GM12878 (cell line): ENCODE measurements around the gene BTG4. TPM values are rescaled to one million over a fixed set of nuclear protein-coding genes. Genes with fewer than 3 reads are reported as not detected.

Source experiments
- ATAC-seq: fragments of 200-7000 bp; cut with Tn5 transposase; 3 replicates; pipeline ENCODE4 v1.9.1; 2020; ENCODE audit warnings: mild to moderate bottlenecking, moderate library complexity
- BruUV-seq: library from RNA; stranded (reverse); fragments of 400-500 nt; replicated peaks from 2 replicates; lab custom pipeline; 2021; lab: Mats Ljungman, UMichigan
- CTCF ChIA-PET: fragments of 300-600 bp; sonication (Branson Sonifier 250); formaldehyde crosslinking; extraction: SDS; loops from one replicate; lab custom pipeline; 2021; ENCODE audit warnings: inconsistent platforms; lab: Yijun Ruan, JAX
- POLR2A ChIA-PET: fragments of 350-600 bp; formaldehyde crosslinking; extraction: SDS; loops from one replicate; lab custom pipeline; 2021; ENCODE audit warnings: inconsistent platforms; lab: Charles Lee
- RAD21 ChIA-PET: fragments of 300-600 bp; sonication (Branson Sonifier 250); formaldehyde crosslinking; loops from one replicate; lab custom pipeline; 2023; ENCODE audit warnings: antibody characterized with exemption; ENCODE audit not compliant: unreplicated experiment; lab: Charles Lee
- SMC1A ChIA-PET: fragments of 300-600 bp; sonication (Branson Sonifier 250); formaldehyde crosslinking; loops from one replicate; lab custom pipeline; 2023; ENCODE audit not compliant: unreplicated experiment, uncharacterized antibody; lab: Charles Lee
- DNase-seq: peaks from one replicate; pipeline ENCODE4 v3.0.0-alpha.2; 2011; ENCODE audit warnings: low read depth, low spot score
- FAIRE-seq: peaks from 3 replicates; lab custom pipeline; 2011; peaks lifted over from hg19 to GRCh38; lab: Jason Lieb, UNC
- H2AFZ ChIP-seq: 2 replicates; pipeline ENCODE4 v1.6.0; 2011; ENCODE audit warnings: low read depth, low read length, control low read depth; ENCODE audit not compliant: control insufficient read depth
- H3K27ac ChIP-seq: 2 replicates; pipeline ENCODE4 v1.5.1; 2011; ENCODE audit warnings: control low read depth; ENCODE audit not compliant: control insufficient read depth, insufficient read depth
- H3K27me3 ChIP-seq, 2 experiments: replicated peaks in 1 of 2; 2 replicates each; pipeline versions ENCODE4 v1.6.0 to v1.6.1; 2011; ENCODE audit warnings: low read length in 1 of 2; ENCODE audit not compliant: control insufficient read depth in 2 of 2, insufficient read depth in 2 of 2
- H3K36me3 ChIP-seq, 2 experiments: 2 replicates each; pipeline ENCODE4 v1.5.1; 2011; ENCODE audit warnings: low read length in 1 of 2; ENCODE audit not compliant: control insufficient read depth in 2 of 2, insufficient read depth in 2 of 2
- H3K4me1 ChIP-seq: 2 replicates; pipeline ENCODE4 v1.6.1; 2011; ENCODE audit warnings: mild to moderate bottlenecking, low read length, moderate library complexity, mixed read lengths; ENCODE audit not compliant: control insufficient read depth, insufficient read depth
- H3K4me2 ChIP-seq: 2 replicates; pipeline ENCODE4 v1.6.0; 2011; ENCODE audit warnings: control low read depth; ENCODE audit not compliant: control insufficient read depth, insufficient read depth
- H3K4me3 ChIP-seq: fragments of 200-600 bp; sonication (generic); 2 replicates; pipeline ENCODE4 v1.5.1; 2016
- H3K79me2 ChIP-seq: 2 replicates; pipeline ENCODE4 v1.6.0; 2011; ENCODE audit warnings: low read length; ENCODE audit not compliant: control insufficient read depth, insufficient read depth
- H3K9ac ChIP-seq: 2 replicates; pipeline ENCODE4 v1.8.0; 2011; ENCODE audit warnings: low read length, control low read depth, mixed read lengths; ENCODE audit not compliant: control insufficient read depth, insufficient read depth
- H3K9me3 ChIP-seq: replicated peaks from 3 replicates; pipeline ENCODE4 v1.5.1; 2011; ENCODE audit warnings: mild to moderate bottlenecking, low read length; ENCODE audit not compliant: control insufficient read depth, insufficient read depth
- H4K20me1 ChIP-seq: 2 replicates; pipeline ENCODE4 v1.6.0; 2011; ENCODE audit not compliant: control insufficient read depth, insufficient read depth
- ATF7 ChIP-seq: fragments of 450-650 bp; IDR thresholded peaks from 2 replicates; pipeline ENCODE4 v1.6.1; 2016; ENCODE audit warnings: low read depth, mild to moderate bottlenecking
- CHD4 ChIP-seq: fragments of 200-600 bp; sonication (generic); IDR thresholded peaks from 2 replicates; pipeline ENCODE4 v1.6.1; 2016; ENCODE audit warnings: mild to moderate bottlenecking
- EED ChIP-seq: sonication (generic); IDR thresholded peaks from 2 replicates; pipeline ENCODE4 v1.6.1; 2016; ENCODE audit warnings: antibody characterized with exemption, low read depth
- RUNX3 ChIP-seq: IDR thresholded peaks from 2 replicates; pipeline ENCODE4 v1.6.1; 2012; ENCODE audit warnings: low read length, inconsistent platforms
- SMAD5 ChIP-seq: IDR thresholded peaks from 2 replicates; pipeline ENCODE4 v1.6.1; 2016; ENCODE audit warnings: antibody characterized with exemption, low read depth
- TCF7 ChIP-seq: IDR thresholded peaks from 2 replicates; pipeline ENCODE4 v1.6.1; 2014; ENCODE audit warnings: antibody characterized with exemption, borderline replicate concordance
- WGBS: methylation state at CpG from one replicate; pipeline ENCODE4 v1.1.6; 2016; ENCODE audit warnings: low lambda C conversion rate; ENCODE audit not compliant: insufficient replicate concordance, insufficient coverage; ENCODE audit errors: missing lambda C conversion rate; 5-methylcytosine and 5-hydroxymethylcytosine counted together
- in situ Hi-C: fragments of 300-500 bp; cut with MboI; formaldehyde crosslinking; loops from 9 replicates; pipeline ENCODE4 v1.14.3; 2018; ENCODE audit warnings: mixed read lengths
- intact Hi-C: fragments of 100-400 bp; cut with micrococcal nuclease; formaldehyde crosslinking; loops from one replicate; pipeline ENCODE4 v1.14.2; 2022; ENCODE audit not compliant: unreplicated experiment
- polyA plus RNA-seq, 11 experiments: library from polyadenylated mRNA; depleted of rRNA in 4 of 11; unstranded in 6 of 11; stranded (reverse) in 5 of 11; fragments of >200 nt; fragmentation: Nextera tagmentation in 4 of 11; fragmentation: Illumina TruSeq in 1 of 11; extraction: Ambion mirVana in 4 of 11; extraction: Trizol in 1 of 11; gene quantifications; 1 replicate in 1 of 11; 2 replicates in 10 of 11; pipeline versions ENCODE4 v1.2.1 to v1.2.3, GENCODE V29; 2011 to 2016; ENCODE audit warnings: inconsistent platforms in 2 of 11, missing spikeins in 2 of 11, low read depth in 1 of 11
- total RNA-seq, 4 experiments: library from RNA; depleted of rRNA in 3 of 4; stranded (reverse); fragments of >200 nt in 3 of 4; fragmentation: Illumina TruSeq in 1 of 4; extraction: Trizol in 1 of 4; gene quantifications; 2 replicates each; pipeline versions ENCODE4 v1.2.1 to v1.2.3, GENCODE V29; 2013 to 2021
- TF ChIP-seq, protein P1 (sequence below): fragments of 450-650 bp; IDR thresholded peaks from 2 replicates; pipeline ENCODE4 v1.6.1; 2017; ENCODE audit warnings: mild to moderate bottlenecking, moderate library complexity
- TF ChIP-seq, protein P2 (sequence below): fragments of 150-350 bp; IDR thresholded peaks from 2 replicates; pipeline ENCODE4 v1.6.1; 2016; ENCODE audit warnings: low read depth, low read length

The BTG4 gene
- total and polyA plus RNA-seq, 10 of the 15 experiments (the other 5 are each of a cell fraction or from before 2014, with no cell fraction given), result 0.14 TPM; not detected in 9

DNA sequence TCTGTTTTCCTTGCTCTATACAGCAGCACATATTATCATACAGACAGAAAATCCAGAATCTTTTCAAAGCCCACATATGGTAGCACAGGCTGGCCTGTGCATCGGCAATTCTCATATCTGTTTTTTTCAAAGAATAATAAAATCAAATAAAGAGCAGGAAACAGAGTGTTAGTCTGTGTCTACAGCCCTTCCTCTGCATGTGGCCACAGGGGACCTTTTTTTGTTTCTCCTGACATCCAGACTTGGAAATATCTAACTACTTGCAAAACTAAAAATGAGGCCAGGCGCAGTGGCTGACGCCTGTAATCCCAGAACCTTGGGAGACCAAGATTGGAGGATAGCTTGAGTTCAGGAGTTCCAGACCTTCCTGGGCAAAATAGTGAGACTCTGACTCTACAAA lies 48.6 kb upstream of the BTG4 start:
- Histone ChIP-seq H3K9ac (no peak overlapping the region), H3K9me3 (no peaks in the 10 kb centered on the region; the same call in 2 of the 3 replicates), H3K4me1 (no peaks in the 10 kb centered on the region), H3K4me3 (no peak overlapping the region), H3K27me3 (no peaks in the 10 kb centered on the region), H3K36me3 (no peaks in the 10 kb centered on the region), H3K79me2 (no peaks in the 10 kb centered on the region), H3K4me2 (no peak overlapping the region), H2AFZ (no peak overlapping the region), H3K27ac (no peak overlapping the region), H4K20me1 (no peaks in the 10 kb centered on the region)
- CTCF ChIA-PET, result interaction anchor here (1.4 to 5.0 kb wide), 5 partner anchors 10 to 274 kb away, joined by 4 to 24 read pairs (median 6); no protein-coding TSS in a partner anchor
- POLR2A ChIA-PET, result no interaction called here
- DNase-seq, result no peak
- in situ Hi-C loops, result no loop called here
- TF ChIP-seq EED (no peak), TCF7 (no peak), SMAD5 (no peak), ATF7 (no peak)
- SMC1A ChIA-PET, result interaction anchor here (0.7 to 2.3 kb wide), 7 partner anchors 8 to 283 kb away, joined by 3 to 5 read pairs (median 4); no protein-coding TSS in a partner anchor
- BruUV-seq, result no TSS peak
- RAD21 ChIA-PET, result no interaction called here
- ATAC-seq, result no peak
- FAIRE-seq, result no peak
- intact Hi-C loops, result loop anchor here (10.0 kb wide), 1 partner anchor 424 kb away; no protein-coding TSS in a partner anchor
- WGBS, result 60% methylated on average over 3 of the region's 3 CpGs

- BruUV-seq, result no TSS peak
- Histone ChIP-seq H2AFZ (no peak overlapping the region), H3K4me1 (no peaks in the 10 kb centered on the region), H3K36me3 (no peaks in the 10 kb centered on the region), H3K79me2 (no peaks in the 10 kb centered on the region), H3K27ac (no peak overlapping the region), H3K9me3 (no peaks in the 10 kb centered on the region; the same call in 2 of the 3 replicates), H3K4me2 (no peak overlapping the region), H3K27me3 (peaks cover 0 to 2% of the 10 kb centered on the region in 2 experiments; a peak in 1 of 4 replicates), H3K9ac (no peak overlapping the region), H4K20me1 (no peaks in the 10 kb centered on the region), H3K4me3 (no peak overlapping the region)
- 44% methylated on average over 11 of the region's 11 CpGs for WGBS
- SMC1A ChIA-PET, result interaction anchor here (1.0 to 1.3 kb wide), 2 partner anchors 21 to 282 kb away, joined by 3 to 4 read pairs; no protein-coding TSS in a partner anchor
- CTCF ChIA-PET, result interaction anchor here (1.4 to 5.0 kb wide), 3 partner anchors 9 to 275 kb away, joined by 4 to 24 read pairs (median 7); no protein-coding TSS in a partner anchor
- DNase-seq (no peak), ATAC-seq (no peak), FAIRE-seq (no peak)
- in situ Hi-C loops, result no loop called here
- TF ChIP-seq CHD4, result no peak
- no peak for TF ChIP-seq RUNX3
- TF ChIP-seq, protein P1, sequence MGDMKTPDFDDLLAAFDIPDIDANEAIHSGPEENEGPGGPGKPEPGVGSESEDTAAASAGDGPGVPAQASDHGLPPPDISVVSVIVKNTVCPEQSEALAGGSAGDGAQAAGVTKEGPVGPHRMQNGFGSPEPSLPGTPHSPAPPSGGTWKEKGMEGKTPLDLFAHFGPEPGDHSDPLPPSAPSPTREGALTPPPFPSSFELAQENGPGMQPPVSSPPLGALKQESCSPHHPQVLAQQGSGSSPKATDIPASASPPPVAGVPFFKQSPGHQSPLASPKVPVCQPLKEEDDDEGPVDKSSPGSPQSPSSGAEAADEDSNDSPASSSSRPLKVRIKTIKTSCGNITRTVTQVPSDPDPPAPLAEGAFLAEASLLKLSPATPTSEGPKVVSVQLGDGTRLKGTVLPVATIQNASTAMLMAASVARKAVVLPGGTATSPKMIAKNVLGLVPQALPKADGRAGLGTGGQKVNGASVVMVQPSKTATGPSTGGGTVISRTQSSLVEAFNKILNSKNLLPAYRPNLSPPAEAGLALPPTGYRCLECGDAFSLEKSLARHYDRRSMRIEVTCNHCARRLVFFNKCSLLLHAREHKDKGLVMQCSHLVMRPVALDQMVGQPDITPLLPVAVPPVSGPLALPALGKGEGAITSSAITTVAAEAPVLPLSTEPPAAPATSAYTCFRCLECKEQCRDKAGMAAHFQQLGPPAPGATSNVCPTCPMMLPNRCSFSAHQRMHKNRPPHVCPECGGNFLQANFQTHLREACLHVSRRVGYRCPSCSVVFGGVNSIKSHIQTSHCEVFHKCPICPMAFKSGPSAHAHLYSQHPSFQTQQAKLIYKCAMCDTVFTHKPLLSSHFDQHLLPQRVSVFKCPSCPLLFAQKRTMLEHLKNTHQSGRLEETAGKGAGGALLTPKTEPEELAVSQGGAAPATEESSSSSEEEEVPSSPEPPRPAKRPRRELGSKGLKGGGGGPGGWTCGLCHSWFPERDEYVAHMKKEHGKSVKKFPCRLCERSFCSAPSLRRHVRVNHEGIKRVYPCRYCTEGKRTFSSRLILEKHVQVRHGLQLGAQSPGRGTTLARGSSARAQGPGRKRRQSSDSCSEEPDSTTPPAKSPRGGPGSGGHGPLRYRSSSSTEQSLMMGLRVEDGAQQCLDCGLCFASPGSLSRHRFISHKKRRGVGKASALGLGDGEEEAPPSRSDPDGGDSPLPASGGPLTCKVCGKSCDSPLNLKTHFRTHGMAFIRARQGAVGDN, result no peak
- TF ChIP-seq EED, result no peak
- TF ChIP-seq, protein P2, sequence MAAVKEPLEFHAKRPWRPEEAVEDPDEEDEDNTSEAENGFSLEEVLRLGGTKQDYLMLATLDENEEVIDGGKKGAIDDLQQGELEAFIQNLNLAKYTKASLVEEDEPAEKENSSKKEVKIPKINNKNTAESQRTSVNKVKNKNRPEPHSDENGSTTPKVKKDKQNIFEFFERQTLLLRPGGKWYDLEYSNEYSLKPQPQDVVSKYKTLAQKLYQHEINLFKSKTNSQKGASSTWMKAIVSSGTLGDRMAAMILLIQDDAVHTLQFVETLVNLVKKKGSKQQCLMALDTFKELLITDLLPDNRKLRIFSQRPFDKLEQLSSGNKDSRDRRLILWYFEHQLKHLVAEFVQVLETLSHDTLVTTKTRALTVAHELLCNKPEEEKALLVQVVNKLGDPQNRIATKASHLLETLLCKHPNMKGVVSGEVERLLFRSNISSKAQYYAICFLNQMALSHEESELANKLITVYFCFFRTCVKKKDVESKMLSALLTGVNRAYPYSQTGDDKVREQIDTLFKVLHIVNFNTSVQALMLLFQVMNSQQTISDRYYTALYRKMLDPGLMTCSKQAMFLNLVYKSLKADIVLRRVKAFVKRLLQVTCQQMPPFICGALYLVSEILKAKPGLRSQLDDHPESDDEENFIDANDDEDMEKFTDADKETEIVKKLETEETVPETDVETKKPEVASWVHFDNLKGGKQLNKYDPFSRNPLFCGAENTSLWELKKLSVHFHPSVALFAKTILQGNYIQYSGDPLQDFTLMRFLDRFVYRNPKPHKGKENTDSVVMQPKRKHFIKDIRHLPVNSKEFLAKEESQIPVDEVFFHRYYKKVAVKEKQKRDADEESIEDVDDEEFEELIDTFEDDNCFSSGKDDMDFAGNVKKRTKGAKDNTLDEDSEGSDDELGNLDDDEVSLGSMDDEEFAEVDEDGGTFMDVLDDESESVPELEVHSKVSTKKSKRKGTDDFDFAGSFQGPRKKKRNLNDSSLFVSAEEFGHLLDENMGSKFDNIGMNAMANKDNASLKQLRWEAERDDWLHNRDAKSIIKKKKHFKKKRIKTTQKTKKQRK, result no peak
- POLR2A ChIA-PET, result interaction anchor here (0.5 kb wide), 1 partner anchor 383 kb away, joined by 3 read pairs; no protein-coding TSS in a partner anchor
- RAD21 ChIA-PET, result no interaction called here
- intact Hi-C loops, result loop anchor here (10.0 kb wide), 1 partner anchor 425 kb away; no protein-coding TSS in a partner anchor
These were observed 47.7 kb upstream of the BTG4 start for GRCh38 chr11:111559800-111560464.
